Hindlimb muscle (tissue), 1 donor: Measurements from ENCODE around the gene PRKCE. TPM values are rescaled to one million over a fixed set of nuclear protein-coding genes. Genes with fewer than 3 reads are reported as not detected.

Experiments used
- DNase-seq: peaks from one replicate; pipeline ENCODE4 v3.0.0-alpha.2; 2013
- polyA plus RNA-seq: library from polyadenylated mRNA; unstranded; fragments of 120-200 nt; gene quantifications from one replicate; pipeline ENCODE4 v1.2.1, GENCODE V29; 2013; ENCODE audit not compliant: insufficient read length

Gene PRKCE
- polyA plus RNA-seq, 1 donor: 4.6 TPM

DNA sequence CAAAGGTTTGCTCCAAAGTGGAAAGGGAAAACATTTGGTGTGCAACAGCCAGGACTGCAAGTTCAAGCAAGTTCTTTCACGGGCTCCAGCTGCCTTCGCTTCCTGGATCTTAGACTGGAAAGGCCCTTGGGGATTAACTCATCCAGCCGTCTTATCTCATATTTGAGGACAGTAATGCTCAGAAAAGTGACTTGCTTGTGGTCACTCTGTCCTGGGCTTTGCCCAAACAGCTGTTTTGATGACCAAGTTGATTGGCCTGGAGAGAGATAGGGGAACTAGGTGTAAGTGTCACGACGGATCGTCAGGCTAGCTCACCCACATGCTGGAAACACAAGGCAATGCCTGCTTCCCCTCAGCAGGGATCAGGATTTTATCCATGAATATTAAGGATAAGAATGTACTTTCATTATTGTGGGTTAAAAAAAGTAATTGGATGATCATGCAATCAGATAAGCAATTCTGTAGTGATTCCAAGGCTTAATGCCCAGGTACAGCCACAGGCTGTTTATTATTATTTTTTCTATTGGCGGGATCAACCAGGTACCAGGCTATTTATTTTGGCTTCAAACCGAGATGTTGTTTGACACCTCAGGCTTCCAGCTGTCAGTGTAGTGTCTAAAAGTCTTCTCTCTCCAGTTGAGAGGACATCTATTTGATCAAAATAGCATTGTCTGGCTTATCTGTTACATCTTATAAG, 483.2 kb downstream of the PRKCE start:
- no peak for DNase-seq

DNA sequence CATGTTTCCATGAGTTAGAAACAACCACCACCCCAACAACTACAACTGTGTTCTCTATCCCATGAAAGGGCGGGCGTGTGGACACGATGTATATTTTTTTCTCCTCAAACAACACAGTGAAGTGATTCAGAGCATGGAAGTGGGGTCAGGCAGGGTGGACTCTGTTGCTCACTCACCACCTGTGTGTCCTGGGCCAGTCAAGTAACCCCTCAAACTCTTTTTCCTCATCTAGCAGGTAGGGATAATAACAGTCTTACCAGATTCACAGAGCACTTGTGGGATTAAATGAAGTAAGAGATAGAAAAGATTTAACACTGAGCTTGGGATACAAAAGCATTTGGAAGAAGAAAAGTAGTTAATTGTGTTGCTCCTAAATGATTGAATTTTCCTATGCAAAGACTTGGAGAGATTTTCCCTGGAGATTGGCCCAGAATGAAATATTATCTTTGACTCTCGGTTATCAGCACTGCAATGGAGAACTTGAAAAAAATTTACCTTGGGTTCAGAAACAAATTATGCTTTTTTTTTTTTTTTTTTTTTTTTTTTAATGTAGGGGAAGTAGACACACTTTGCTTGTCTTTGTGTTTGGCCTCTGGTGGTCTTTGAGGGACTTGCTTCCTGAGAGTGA, 483.9 kb downstream of the PRKCE start:
- DNase-seq: no peak

DNA sequence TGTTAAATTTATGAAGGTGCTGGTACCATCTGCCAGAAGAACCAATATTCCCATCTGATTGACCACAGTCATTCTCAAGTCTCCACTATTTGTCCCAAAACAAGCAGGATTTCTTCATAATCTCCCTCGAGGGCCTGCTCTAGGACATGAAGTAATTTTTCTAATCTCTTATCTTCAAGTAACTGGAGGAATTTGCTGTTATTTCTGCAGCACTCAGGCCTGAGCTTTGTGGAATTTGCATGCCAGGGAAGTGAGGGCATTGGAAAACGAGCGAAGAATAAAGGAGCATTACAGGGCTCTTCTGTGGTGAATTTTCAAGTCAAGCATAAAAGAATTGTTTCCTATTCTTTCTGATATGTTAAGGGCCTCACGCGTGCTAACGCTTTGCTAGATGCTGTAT, 484.5 kb downstream of the PRKCE start:
- no peak for DNase-seq

DNA sequence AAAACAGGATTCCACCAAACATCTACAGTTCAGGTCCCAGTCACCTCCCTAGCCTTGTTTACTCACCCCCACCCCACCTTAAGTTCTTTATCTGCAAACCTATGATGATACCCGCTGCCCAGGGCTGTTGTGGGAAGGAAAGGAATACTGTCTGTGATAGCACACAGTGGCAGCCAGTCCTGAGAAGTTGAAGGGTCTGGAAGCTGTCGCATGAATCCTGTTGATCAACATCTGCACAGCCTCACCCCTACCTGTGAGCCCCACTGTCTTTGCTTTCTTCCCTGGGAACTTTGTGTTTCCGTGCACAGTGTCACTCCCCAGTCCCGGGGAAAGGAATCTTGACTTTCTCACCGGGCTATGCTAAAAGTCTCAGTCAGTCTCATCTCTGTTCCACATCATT, 485.0 kb downstream of the PRKCE start:
- DNase-seq: no peak

DNA sequence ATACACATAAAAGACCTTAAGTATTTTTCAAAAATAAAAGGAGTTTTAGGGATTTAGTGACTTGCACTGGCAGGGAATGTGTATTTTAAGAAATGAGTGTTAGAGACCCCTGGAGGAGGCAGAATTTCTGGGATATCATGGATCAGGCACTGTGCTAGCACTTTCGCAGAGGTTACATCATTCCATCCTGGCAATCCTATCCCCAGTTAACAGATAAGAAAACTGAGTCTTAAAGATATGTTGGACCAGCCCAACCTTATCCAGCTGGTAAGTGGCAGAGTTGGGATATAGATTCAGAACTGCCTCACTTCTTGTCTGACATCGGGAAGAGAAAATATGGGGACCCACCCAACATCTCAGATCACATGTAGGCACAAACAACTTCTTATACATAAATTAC, 485.5 kb downstream of the PRKCE start:
- no peak for DNase-seq

DNA sequence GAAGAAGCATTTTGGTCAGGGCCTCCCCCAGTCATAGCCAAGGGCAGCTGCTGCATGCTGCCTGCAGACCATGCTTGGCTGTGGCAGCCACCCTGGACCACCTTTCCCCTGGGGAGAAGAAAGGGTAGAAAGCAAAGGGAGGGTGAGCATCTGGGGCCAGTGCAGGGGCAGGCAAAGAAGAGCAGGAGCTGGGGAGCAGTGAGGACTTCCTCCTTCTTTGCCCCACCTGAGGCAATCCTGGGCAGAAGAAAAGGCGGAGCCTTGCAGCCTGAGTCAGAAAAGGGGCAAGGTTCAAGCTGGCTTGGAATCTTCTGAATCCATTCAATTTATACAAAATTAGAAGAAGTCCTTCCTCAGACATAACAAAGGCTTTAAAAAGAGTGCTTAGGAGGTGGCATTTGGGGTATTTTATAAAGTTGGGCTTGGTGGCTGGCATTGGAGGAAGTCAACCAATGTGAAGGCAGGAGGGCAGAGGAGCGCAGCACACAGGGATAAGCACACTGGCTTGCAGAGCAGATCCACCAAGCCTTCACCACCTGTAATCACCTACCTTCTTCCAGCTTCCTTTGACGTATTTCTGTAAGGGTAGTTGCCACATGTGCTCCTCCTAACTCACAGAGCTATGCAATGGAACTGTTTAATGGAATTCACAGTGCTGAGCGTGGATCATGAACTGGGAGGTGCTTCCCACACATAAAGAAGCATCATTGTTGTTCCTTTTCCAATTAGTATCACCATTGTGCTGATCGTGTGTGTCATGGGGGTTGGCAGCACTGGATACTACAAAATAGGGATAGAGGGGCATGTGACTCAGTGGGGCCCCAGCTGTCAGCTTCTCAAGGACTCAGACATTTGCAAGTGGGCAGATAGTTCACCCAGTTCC, 491.3 kb downstream of the PRKCE start:
- no peak for DNase-seq

DNA sequence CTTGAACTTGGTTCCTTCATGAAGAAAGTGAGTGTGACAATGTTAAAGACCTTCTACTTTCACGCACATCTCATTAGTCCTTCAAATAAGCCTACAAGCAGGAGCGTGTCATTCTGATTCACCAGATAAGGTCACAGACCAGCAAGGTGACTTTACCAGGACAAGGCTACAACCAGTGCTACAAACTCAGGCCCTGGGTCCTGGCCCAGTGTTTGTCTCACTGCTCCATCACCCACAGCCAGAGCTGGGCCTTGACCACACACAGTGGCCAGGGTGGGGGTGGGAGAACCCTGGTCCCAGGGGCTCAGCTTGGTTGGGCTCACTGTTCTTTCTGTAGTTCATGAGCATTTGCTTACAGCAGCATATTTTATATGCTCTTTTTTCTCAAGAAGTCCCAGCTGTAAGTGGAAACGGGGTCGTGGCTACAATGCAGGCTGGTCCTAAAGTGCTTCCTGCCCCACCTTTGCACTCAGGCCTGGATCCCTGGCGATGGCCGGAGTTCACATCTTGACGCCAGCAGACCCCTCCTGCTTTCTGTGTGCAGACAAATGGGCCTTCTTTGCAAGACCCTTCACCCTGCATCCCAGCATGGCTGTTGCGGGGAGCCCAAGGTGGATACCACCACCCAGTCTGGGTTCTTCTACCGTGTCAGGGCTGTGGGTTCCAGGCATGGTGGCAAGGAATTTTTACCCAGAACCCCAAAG, 492.1 kb downstream of the PRKCE start:
- no peak for DNase-seq

DNA sequence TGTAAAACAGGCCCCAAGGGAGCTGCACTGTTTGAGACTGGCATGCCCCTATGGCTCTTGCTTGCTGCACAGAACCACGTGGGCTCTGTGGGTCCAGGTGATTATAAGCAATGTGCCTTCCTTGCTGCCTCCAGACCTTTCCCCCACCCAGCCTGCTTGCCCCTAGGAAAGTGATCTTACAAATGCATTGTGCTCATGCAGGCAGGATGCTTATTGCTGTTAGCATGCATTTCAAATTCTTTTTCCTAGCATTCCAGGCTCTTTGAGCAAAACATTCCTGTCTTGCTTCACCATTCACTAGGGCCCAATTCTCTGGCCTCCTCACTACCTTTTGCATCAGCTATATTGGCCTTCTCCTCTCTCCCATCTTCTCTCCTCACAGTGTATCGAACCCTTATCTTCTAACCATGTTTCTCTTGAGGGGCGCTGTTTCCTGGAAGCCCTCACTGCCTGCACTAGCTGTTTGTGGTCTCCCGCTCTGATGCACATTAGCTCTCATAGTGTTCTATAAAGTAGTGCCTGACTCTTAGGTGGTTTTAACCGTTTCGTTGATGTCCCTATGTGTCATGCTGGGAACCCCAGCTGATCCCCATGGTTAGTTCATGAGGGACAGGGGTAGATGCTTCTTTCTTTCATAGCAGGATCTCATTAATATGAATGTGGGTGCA, 492.8 kb downstream of the PRKCE start:
- no peak for DNase-seq

DNA sequence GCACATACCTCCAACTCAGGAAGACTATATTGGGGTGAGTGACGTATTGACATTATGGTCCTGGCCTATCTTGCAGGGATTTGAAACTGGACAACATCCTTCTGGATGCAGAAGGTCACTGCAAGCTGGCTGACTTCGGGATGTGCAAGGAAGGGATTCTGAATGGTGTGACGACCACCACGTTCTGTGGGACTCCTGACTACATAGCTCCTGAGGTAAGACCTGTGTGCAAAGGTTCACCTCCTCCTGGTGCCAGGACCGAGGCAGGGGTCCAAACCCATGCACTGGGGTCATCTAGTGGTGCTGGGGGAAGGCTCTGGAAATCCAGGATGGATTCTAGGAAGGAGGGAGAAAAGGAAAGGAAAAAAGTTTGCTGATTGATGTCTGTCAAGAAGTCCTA, 493.5 kb downstream of the PRKCE start:
- no peak for DNase-seq

DNA sequence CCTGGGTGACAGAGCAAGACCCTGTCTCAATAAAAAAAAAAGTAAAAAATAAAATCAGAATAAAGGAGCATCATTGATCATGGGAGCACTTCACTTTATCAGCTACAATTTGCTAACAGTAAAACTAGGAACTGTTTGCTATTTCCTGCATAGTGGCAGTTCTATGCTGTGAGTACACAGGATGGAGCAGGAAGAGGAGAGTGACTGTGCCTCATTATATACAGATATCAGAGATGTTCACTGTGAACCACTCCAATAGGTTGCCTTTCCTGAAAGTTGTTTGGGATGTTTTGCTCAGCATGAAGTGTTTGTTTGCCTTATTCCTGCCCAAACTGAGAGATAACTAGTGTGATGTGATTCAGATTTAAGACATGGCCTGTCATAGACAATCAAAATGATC, 494.4 kb downstream of the PRKCE start:
- no peak for DNase-seq

DNA sequence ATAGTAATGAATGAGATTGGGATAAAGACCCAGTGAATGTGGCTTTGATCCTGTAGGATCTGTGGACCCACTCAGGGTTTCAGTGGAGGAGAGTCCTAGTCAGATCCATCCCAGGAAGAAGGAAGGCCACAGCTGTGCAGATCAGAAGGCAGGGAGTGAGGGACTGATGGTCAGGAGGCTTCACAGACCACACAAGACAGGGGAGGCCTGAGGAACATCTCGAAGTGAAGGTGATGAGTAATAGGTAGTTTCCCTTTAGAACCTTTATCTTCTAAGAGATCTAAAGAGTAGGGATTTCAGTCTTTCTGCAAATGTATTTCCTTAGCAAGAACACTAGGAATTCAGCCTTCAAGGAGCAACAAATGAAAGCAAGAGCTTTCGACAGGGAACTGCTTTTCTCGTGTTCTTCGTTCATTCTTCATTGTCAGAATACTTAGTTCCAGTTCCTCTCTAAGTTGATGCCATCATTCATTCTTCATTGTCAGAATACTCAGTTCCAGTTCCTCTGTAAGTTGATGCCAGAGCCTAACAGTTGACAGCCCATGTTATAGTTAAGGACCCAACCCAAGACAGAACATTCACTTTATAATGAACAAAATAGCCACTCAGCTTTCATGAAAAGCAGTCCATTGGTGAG, 495.5 kb downstream of the PRKCE start:
- no peak for DNase-seq

DNA sequence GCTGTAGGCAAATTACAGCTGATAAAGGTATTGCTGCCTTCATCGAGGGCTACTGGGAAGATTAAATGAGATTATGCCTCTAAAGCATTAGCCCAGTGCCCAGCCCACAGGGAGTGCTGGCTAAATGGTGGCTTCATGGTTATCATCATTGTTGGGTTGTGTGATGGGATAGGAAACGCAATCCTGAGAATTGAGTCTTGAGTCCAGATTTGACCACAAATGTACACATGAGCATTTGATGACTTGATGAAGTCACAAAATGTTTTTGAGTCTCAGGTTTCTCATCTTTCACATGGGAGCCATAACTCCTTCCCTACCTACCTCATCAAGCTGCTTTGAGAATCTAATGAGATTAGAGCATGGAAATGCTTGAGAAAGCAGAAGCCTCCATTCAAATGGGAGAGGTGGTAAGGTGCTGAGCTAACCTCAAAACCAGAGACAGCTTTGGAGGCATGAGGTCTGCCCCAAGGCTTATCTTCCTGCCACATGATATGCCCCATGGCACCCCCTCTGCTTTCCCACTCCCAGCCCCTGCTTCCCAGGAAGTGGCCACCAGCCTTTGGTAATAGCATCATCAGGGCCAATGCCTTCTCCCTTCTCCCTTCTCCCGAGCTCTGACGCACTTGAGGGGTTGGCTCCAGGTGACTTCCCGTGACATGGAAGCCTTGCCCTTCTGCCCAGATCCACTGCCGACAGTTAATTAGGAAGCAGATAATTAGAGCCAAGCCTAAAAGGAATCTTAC, 496.3 kb downstream of the PRKCE start:
- DNase-seq: no peak

DNA sequence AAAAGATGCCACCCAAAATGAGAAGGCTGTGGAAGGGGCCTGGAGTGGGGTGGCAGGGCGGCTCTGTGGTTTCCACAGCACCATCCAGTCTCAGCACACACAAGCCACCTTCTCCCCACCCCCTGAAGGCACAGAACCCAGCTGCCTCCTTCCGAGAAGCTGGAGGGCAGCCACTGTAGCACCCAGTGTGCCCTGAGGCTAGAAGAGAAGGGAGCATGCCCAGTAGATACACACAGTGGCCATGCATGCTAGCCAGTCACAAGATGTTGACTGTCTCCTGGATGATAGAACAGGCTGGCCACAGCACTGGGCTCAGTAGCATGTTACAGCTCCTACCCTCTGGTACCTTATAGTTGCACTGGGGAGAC, 496.9 kb downstream of the PRKCE start:
- DNase-seq: no peak

DNA sequence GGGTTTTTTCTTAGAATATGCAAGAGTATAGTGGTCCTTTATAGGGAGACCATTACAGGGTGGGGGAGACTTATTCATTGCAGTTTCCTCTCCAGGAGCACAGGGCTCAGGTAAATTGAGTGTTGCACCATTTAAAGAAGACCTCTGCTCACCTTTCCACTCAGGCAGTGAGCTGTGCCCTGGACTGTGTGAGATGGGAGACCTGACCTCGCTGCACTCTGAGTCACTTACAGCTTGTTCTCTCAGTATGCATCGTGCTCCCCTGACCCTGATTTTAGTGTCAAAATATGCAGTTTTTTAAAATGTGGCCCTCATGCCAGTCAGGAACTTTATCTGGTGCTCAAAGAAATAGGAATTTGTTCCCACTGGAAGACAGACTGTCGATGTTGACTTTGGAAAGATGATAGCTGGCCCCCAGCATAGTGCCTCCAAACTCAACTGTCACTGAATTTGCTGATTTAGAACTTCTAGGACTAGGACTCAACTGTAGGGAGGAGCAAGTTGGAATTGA, 499.0 kb downstream of the PRKCE start:
- no peak for DNase-seq

DNA sequence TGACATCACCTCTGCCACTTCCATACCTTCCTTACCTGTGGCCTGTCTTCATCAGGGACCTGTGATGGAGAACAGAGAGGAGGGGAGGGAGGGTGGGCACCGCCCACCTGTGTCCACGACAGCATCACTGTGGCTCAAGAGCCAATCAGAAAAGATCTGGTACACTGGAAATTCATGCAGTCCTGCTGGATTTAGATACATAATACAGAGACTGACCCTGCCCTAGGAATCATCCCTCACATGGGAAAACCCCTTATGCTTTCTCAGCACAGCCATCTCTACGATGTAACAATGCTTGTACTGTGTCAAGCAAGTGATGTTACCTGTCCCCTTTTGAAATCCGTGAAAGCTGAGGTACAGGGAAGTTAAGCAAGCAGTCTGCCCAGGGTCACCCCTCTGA, 500.1 kb downstream of the PRKCE start:
- no peak for DNase-seq

DNA sequence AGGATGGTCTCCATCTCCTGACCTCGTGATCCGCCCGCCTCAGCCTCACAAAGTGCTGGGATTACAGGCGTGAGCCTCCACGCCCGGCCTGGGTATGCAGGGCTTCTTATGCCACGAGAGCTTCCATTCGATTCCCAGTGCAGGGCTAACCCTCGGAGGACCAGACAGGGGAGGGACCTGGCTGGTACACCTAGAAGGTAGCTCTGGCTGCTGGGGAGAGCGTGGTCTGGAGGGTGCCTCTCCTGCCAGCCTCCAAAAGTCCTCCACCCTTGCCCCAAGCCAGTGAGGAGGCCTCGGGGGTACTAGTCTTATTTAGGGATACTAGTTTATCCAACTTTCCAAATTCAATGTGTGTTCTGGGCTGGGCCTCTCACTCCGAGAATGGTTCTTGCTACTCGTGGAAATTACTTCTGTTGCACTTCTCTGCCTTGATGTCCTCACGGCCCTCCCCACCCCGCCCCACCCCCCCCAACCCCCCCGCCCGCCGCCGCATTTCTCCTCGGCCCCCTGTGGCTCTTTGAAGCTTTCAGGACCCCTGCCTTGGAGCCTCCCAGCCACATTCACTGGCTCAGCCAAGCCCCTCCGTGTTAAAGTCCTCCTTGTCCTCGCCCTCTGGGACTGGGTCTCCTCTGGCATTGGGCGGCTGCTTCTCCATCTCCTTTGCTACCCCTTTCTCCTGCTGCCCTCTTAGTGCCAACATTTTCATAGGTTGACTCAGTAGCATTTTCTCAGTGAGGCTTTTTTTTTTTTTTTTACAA, 502.7 kb downstream of the PRKCE start:
- no peak for DNase-seq

DNA sequence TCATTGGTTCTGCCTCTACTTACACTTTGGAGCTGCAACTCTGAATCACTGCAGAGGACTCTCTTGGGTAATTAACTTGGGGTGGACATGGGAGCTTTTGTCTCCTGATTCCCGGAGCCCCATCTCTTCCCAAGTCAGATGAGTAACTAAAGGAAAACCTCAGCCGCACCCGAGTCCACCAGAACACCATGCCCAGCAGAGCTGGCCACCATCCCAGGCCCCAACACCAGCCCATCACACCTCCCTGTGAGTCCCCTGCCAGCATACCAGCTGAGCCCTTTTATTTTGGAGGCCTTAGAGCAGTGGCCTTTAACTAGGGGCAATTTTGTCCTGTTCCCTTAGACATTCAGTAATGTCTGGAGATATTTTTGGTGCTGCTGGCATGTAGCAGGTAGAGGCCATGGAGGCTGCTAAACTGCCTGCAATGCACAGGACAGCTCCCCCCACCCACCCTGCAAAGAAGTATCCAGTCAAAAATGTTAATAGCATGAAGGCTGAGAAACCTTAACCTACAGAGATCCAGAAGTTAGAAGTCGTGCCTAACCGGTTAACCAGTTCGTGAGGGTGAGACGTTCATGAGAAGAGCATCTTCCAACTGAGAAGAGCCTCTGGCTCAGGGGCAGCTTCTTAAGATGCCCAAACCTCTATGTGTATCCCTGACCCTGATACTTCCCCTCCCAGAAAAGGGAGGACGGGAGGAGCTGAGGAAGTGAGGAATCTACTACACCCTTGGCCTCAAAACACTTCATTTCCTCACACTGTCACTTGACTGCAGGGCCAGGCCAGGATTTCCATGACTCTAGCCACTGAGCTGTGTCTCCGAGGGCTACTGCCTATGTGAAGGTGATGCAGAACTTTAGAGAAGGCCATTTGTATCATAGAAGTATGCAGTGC, 505.8 kb downstream of the PRKCE start:
- no peak for DNase-seq

DNA sequence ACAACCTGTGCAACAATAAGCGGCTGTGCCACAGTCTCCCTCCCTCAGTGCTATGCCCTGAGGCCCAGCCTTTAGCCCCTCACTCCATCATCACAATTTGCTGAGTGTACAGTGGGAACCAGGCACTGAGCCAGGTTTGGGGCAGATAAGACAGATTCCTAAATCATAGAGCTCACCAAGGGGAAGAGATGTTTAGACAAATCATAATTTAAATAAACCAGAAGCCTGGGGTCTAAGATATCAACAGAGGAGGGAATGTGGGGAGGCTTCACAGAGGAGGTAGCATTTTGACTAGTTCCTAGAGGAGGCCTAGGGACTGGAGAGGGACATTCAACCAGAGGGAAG, 506.5 kb downstream of the PRKCE start:
- no peak for DNase-seq

DNA sequence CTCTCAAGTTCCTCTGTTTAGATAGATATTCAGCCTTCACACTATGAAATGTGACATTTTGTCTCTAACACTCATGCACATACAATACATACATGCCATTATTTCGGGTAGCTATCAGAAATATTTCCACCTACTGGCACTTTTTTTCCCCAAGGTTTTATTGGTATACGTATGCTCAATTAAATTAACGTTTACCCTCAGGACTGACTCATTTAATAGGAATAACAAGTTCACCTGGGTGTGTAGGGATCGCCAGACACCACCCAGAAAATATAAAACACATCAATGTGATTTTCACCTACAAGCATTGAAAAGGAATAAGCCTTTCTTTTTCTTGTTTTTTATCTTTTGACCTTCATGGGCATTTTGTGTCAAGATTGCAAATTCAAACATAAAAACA, 507.2 kb downstream of the PRKCE start:
- no peak for DNase-seq
